HEK293T (cell line): Measurements from ENCODE around the gene GRIA3.

Experiments used
- CTCF ChIA-PET: fragments of 350-600 bp; formaldehyde crosslinking; extraction: SDS; loops from one replicate; lab custom pipeline; 2021; ENCODE audit warnings: antibody characterized with exemption, inconsistent platforms; lab: Yijun Ruan, JAX
- POLR2A ChIA-PET: fragments of 350-600 bp; formaldehyde crosslinking; extraction: SDS; loops from one replicate; lab custom pipeline; 2020; ENCODE audit warnings: antibody characterized with exemption, inconsistent platforms; lab: Yijun Ruan, JAX
- DNase-seq: peaks from one replicate; pipeline ENCODE4 v3.0.0; 2012; ENCODE audit warnings: mixed read lengths; ENCODE audit errors: extremely low spot score
- ARNT ChIP-seq: fragments of 450-650 bp; IDR thresholded peaks from 2 replicates; pipeline ENCODE4 v1.6.1; 2017; ENCODE audit warnings: mild to moderate bottlenecking
- BHLHE40 ChIP-seq: fragments of 450-650 bp; IDR thresholded peaks from 2 replicates; pipeline ENCODE4 v1.6.1; 2016; ENCODE audit warnings: mild to moderate bottlenecking, moderate library complexity, borderline replicate concordance
- CTBP1 ChIP-seq: fragments of 450-650 bp; IDR thresholded peaks from 2 replicates; pipeline ENCODE4 v1.6.1; 2016; ENCODE audit warnings: borderline replicate concordance
- ELF4 ChIP-seq: fragments of 450-650 bp; IDR thresholded peaks from 2 replicates; pipeline ENCODE4 v1.6.1; 2017; ENCODE audit warnings: antibody characterized with exemption
- FOXA1 ChIP-seq: fragments of 450-650 bp; IDR thresholded peaks from 2 replicates; pipeline ENCODE4 v1.6.1; 2016; ENCODE audit warnings: mild to moderate bottlenecking
- FOXK2 ChIP-seq: fragments of 450-650 bp; IDR thresholded peaks from 2 replicates; pipeline ENCODE4 v1.6.1; 2016; ENCODE audit warnings: mild to moderate bottlenecking
- FOXM1 ChIP-seq: fragments of 450-650 bp; IDR thresholded peaks from 2 replicates; pipeline ENCODE4 v1.6.1; 2017; ENCODE audit warnings: mild to moderate bottlenecking, borderline replicate concordance
- HDGF ChIP-seq: fragments of 450-650 bp; IDR thresholded peaks from 2 replicates; pipeline ENCODE4 v1.6.1; 2017; ENCODE audit warnings: antibody characterized with exemption, borderline replicate concordance
- L3MBTL2 ChIP-seq: fragments of 450-650 bp; conservative IDR thresholded peaks from 2 replicates; pipeline ENCODE4 v1.6.1; 2016; ENCODE audit warnings: mild to moderate bottlenecking
- LEF1 ChIP-seq: fragments of 450-650 bp; IDR thresholded peaks from 2 replicates; pipeline ENCODE4 v1.6.1; 2017; ENCODE audit warnings: mild to moderate bottlenecking, borderline replicate concordance
- NFRKB ChIP-seq: fragments of 450-650 bp; IDR thresholded peaks from 2 replicates; pipeline ENCODE4 v1.6.1; 2016; ENCODE audit warnings: mild to moderate bottlenecking, moderate library complexity
- SP1 ChIP-seq: fragments of 450-650 bp; IDR thresholded peaks from 2 replicates; pipeline ENCODE4 v1.6.1; 2017
- SUZ12 ChIP-seq: fragments of 450-650 bp; IDR thresholded peaks from 2 replicates; pipeline ENCODE4 v1.6.1; 2016; ENCODE audit warnings: mild to moderate bottlenecking
- TARDBP ChIP-seq: fragments of 450-650 bp; IDR thresholded peaks from 2 replicates; pipeline ENCODE4 v1.6.1; 2016
- ZNF384 ChIP-seq: fragments of 450-650 bp; IDR thresholded peaks from 2 replicates; pipeline ENCODE4 v1.6.1; 2016
- TF ChIP-seq, protein P1 (sequence below): fragments of 450-650 bp; IDR thresholded peaks from 2 replicates; pipeline ENCODE4 v1.6.1; 2016

Gene GRIA3

DNA sequence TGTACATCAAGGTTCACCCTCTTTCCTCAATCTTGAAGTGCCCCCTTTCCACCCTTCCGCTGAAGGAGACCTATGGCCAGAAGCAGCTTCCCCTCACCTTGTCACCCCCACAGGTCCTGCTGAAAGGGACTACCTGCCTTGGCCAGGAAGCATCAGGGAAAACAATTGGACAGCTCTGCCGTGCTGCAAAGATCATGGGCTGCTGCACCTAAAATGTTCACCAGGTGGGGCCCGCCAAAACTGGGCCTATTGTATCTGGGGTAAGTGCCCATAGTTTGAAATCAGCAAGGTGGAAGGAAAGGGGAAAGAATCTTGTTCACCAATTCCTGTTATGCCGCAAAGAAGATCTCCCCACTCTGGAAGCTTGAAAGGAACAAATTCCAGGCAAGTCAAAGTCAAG is 18.4 kb downstream of the GRIA3 start:
- POLR2A ChIA-PET = no interaction called here
- TF ChIP-seq SP1 = no peak
- no peak for TF ChIP-seq TARDBP
- TF ChIP-seq CTBP1 = no peak
- TF ChIP-seq LEF1 = no peak
- no peak for TF ChIP-seq BHLHE40
- TF ChIP-seq FOXM1 = no peak
- TF ChIP-seq FOXA1 = no peak
- no peak for TF ChIP-seq ARNT
- no peak for TF ChIP-seq HDGF
- TF ChIP-seq FOXK2 = no peak
- no peak for TF ChIP-seq ELF4
- no peak for TF ChIP-seq NFRKB
- no peak for TF ChIP-seq SUZ12
- no peak for TF ChIP-seq ZNF384
- TF ChIP-seq, protein P1, sequence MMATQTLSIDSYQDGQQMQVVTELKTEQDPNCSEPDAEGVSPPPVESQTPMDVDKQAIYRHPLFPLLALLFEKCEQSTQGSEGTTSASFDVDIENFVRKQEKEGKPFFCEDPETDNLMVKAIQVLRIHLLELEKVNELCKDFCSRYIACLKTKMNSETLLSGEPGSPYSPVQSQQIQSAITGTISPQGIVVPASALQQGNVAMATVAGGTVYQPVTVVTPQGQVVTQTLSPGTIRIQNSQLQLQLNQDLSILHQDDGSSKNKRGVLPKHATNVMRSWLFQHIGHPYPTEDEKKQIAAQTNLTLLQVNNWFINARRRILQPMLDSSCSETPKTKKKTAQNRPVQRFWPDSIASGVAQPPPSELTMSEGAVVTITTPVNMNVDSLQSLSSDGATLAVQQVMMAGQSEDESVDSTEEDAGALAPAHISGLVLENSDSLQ = no peak
- no peak for DNase-seq
- CTCF ChIA-PET = no interaction called here

DNA sequence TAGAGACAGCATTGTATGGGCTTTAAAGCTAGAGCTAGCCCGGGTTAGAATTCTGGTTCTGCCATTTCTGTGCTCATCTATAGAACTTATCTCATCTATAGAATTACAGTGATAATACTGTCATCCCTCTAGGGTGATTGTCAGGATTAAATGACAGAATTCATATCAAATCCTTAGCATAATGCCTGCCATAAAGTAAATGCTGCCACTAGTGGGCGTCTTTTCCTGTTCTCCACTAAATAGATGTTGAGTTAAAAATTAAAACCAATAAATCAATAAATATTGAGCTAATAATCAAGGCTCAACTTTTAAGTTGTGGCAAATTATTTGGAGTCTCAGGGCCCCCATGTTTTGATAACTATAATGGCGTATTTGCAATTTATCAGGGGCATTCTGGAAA is 19.7 kb downstream of the GRIA3 start:
- POLR2A ChIA-PET = no interaction called here
- no peak for DNase-seq
- CTCF ChIA-PET = no interaction called here
- no peak for TF ChIP-seq CTBP1
- TF ChIP-seq, protein P1 = no peak
- TF ChIP-seq NFRKB = no peak
- TF ChIP-seq ARNT = no peak
- no peak for TF ChIP-seq HDGF
- TF ChIP-seq L3MBTL2 = no peak
- TF ChIP-seq ZNF384 = no peak
- TF ChIP-seq LEF1 = no peak
- no peak for TF ChIP-seq BHLHE40
- TF ChIP-seq TARDBP = no peak
- TF ChIP-seq FOXK2 = no peak
- no peak for TF ChIP-seq FOXM1
- no peak for TF ChIP-seq SP1
- no peak for TF ChIP-seq ELF4
- TF ChIP-seq FOXA1 = no peak
- no peak for TF ChIP-seq SUZ12

DNA sequence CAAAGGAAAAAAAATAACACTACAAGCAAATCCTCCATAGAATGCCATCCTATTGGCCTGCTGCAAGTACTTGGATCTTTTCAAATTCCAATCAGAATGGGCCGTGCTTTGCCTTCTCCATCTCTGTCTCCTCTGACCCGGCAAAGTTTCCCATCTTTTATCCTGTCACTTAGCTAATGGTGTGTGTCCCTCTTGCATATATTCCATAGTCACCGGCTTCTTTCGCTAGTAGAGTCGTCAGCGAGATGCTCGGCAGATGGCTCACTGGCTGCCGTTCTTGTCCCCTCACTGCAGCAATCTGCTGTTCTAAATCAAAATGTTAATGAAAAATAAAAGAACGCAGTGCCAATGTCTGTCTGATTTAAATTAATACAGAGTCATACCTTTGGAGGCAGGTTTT is 22.1 kb downstream of the GRIA3 start:
- ChIA-PET POLR2A (no interaction called here), CTCF (no interaction called here)
- TF ChIP-seq LEF1 (no peak), HDGF (no peak), SUZ12 (no peak), BHLHE40 (no peak), CTBP1 (no peak), ARNT (no peak), FOXM1 (no peak), L3MBTL2 (no peak), FOXK2 (no peak), FOXA1 (no peak), NFRKB (no peak), SP1 (no peak), TARDBP (no peak), ZNF384 (no peak), ELF4 (no peak)
- TF ChIP-seq, protein P1 = no peak
- no peak for DNase-seq

DNA sequence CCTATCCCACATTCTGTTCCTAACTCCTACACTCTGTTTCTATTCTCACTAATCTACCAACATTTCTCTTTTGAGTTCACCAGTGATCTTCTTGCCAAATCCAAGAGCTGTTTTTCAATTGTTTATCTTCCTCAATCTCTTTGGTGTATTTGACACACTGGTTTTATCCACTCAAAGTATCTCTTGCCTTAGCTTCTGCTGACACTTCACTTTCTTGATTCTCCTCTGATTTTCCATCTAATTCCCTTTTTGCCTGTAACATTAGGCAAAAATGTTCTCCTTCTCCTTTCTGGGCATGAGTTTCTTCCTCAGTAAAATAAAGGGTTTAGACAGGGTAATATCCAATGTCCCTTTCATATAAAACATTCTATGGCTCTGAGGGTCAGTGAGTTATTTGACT is 26.2 kb downstream of the GRIA3 start:
- ChIA-PET POLR2A (no interaction called here), CTCF (no interaction called here)
- TF ChIP-seq SP1 (no peak), HDGF (no peak), BHLHE40 (no peak), ELF4 (no peak), FOXM1 (no peak), TARDBP (no peak), ZNF384 (no peak), SUZ12 (no peak), FOXA1 (no peak), LEF1 (no peak)
- TF ChIP-seq, protein P1 = no peak
- no peak for DNase-seq

DNA sequence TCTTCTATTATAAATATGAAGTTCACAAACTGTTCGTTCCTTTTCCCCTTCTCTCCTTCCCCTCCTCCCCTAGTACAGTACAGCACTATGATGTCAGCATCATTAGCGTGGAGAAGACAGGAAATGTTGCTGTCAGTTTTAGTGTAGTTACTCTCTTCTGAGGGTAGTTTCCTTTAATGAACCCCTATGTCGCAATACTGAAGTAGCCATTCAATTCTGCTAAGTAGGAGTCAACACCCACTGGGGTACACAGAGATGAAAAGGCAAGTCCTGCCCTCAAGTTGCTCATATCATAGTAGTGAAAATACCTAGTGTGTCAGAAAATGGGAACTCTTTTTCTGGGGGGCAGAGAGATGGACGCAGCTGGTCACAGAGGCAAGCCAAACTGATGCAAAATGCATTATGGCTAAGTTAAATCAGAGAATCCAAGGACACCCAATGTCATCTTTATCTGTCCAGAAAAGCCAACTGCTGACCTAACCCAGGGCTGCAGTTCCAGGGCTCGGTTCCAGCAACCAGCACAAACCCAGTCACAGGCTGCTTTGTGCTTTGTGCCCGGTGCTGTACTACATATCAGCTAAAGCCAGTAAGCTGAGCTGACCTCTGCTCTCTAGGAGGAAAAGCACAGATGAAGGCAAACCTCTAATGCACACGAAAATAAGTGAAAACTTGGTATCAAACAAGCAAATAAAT is 31.5 kb downstream of the GRIA3 start:
- ChIA-PET POLR2A (no interaction called here), CTCF (no interaction called here)
- DNase-seq = no peak
- TF ChIP-seq TARDBP (no peak), LEF1 (no peak), HDGF (no peak), SP1 (no peak), SUZ12 (no peak), FOXK2 (no peak), ZNF384 (no peak), BHLHE40 (no peak), L3MBTL2 (no peak), FOXM1 (no peak), ARNT (no peak), FOXA1 (no peak), NFRKB (no peak), ELF4 (no peak), CTBP1 (no peak)
- TF ChIP-seq, protein P1 = no peak
